ENCODE results near the gene XCR1.

Gene XCR1

GRCh38 chr3:46027736-46028397, 584 bp upstream of the XCR1 start:
- DNase-seq (ENCODE audit: low read depth) = no peak
- no peak for TF ChIP-seq CTCF (IDR thresholded peaks at IDR 0.05; ENCODE audit: low read depth, low read length, missing control alignments)
- no peak overlapping the region for H3K4me3 ChIP-seq (ENCODE audit: low read depth, low read length)

GRCh38 chr3:46025139-46025538, 2.1 kb downstream of the XCR1 start:
- TF ChIP-seq CTCF (IDR thresholded peaks at IDR 0.05; ENCODE audit: low read depth, low read length, missing control alignments) = no peak
- DNase-seq (ENCODE audit: low read depth) = no peak
- H3K4me3 ChIP-seq (ENCODE audit: low read depth, low read length) = no peak overlapping the region

GRCh38 chr3:46024131-46024530, 3.2 kb downstream of the XCR1 start:
- no peak overlapping the region for H3K4me3 ChIP-seq (ENCODE audit: low read depth, low read length)
- no peak for DNase-seq (ENCODE audit: low read depth)
- no peak for TF ChIP-seq CTCF (IDR thresholded peaks at IDR 0.05; ENCODE audit: low read depth, low read length, missing control alignments)

GRCh38 chr3:46022909-46023785, 4.1 kb downstream of the XCR1 start:
- no peak for TF ChIP-seq CTCF (IDR thresholded peaks at IDR 0.05; ENCODE audit: low read depth, low read length, missing control alignments)
- DNase-seq (ENCODE audit: low read depth) = no peak
- no peak overlapping the region for H3K4me3 ChIP-seq (ENCODE audit: low read depth, low read length)

GRCh38 chr3:46021516-46021915, 5.8 kb downstream of the XCR1 start:
- TF ChIP-seq CTCF (IDR thresholded peaks at IDR 0.05; ENCODE audit: low read depth, low read length, missing control alignments) = no peak
- H3K4me3 ChIP-seq (ENCODE audit: low read depth, low read length) = no peak overlapping the region
- no peak for DNase-seq (ENCODE audit: low read depth)

GRCh38 chr3:46020766-46021510, 6.3 kb downstream of the XCR1 start:
- no peak for DNase-seq (ENCODE audit: low read depth)
- H3K4me3 ChIP-seq (ENCODE audit: low read depth, low read length) = no peak overlapping the region
- TF ChIP-seq CTCF (IDR thresholded peaks at IDR 0.05; ENCODE audit: low read depth, low read length, missing control alignments) = no peak
